Measurements from ENCODE around the gene MEIG1.
"Not testable (repeated sequence)": the region's sequence is repeated elsewhere in the genome, so short reads cannot be mapped to it uniquely, and the experiment has no call there.

The MEIG1 gene

DNA sequence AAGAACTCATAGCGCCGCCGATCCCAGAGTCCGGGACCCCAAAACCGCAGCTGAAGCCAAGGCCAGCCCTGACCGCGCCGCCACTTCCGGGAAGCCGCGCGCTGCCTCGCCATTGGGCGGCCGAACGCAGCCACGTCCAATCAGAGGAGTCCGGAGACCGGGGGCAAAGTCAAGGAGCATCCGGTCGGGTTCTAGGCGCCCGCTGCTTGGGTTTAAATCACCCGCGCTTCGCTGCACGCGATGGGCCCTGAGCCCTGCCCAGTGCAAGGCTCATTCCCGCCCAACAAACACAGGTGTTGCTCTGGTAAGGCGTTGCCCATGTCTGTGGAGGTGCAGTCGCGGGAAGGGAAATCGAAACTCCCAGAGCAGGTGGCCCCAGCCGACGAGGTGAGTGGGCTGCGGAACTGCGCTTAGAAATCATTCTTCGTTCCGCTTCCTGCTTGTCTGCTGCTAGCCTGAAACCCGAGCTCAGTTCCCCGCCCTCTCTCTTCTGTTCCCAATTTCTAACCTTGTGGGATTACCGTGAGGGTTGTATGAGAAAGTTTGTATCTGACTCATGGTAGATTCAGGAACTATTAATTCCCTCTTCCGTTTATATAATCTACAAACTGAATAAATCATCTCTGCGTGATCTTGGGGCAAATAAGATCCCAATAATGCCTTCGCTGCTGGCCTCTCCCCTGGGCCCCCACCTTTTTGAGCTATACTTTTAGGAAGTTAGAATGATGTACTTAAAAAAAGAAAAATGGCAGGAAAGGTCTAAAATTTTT is 5.0 kb upstream of the MEIG1 start, which contains the start of gene DCLRE1C:
DCLRE1C (minus strand) TSS at position 96 of the 770 bp plus-strand sequence; CDS start at position 10, 86 bp downstream.
- peak; percentile 64 to 81 (median 74) for DNase-seq (ENCODE audit: low read depth in 4 of 4, low spot score in 1 of 4)

DNA sequence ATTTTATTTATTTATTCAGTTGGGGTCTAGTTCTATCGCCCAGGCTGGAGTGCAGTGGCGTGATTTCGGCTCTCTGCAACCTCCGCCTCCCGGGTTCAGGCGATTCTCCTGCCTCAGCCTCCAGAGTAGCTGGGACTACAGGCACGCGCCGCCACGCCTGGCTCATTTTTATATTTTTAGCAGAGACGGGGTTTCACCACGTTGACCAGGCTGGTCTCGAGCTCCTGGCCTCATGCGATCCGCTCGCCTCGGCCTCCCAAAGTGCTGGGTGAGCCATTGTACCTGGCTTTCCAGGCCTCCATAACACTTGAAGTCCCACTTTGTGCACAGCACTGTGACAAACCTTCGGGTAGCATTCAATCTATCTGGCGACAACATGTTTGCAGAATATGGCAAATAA is 4.3 kb upstream of the MEIG1 start:
- DNase-seq (ENCODE audit: low read depth in 4 of 4, low spot score in 1 of 4): no peak

DNA sequence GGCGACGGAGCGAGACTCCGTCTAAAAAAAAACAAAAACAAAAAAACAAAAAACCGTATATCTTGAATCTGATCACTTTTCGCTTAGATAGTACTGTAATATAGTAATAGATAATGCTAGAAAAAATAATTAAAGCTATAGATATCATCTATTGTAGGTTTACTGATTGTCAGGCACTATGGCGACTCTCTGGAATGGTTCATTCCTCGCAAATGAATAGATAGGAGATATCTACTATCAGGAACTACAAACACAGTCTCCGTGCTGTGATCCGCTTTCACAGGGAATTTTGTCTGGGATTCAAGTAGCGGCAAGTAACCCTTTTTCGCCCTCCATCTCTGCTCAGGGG is 342 bp upstream of the MEIG1 start:
- no peak for DNase-seq (ENCODE audit: low read depth in 4 of 4, low spot score in 1 of 4)

DNA sequence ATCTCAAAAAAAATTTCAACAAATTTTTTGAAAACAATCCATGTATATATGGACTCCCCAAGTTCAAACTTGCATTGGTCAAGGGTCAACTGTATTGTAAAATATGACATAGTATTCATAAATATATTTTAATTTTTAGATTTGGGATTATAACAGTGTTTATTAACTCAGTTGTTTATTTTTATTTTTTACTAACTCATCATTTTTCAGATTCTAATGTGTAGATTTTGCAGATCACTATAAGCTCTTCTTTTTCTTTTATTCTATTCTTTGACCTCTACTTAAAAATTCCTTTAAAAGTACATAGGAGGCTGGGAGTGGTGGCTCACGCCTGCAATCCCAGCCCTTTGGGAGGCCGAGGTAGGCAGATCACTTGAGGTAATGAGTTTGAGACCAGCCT is 8.7 kb downstream of the MEIG1 start:
- no peak for DNase-seq (ENCODE audit: low read depth in 4 of 4, low spot score in 1 of 4)

DNA sequence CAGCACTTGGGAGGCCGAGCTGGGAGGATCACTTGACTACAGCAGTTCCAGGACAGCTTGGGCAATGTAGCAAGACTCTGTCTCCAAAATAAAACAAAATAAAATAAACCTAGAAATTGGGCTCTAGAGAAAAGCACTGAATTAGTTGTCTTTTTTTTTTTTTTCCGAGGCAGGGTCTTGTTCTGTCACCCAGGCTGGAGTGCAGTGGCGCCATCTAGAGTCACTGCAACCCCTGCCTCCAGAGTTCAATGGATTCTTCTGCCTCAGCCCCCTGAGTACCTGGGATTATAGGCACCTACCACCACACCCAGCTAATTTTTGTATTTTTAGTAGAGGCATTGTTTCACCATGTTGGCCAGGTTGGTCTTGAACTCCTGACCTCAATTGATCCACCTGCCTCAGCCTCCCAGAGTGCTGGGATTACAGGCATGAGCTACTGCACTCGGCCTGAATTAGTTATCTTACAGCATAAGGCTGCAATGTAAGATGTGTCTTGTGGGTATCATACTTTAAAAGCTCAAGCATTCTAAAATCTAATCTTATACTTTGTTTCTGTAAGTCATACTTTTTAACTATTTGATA is 12.8 kb downstream of the MEIG1 start:
- DNase-seq (ENCODE audit: low read depth in 4 of 4, low spot score in 1 of 4): peak in 2 of 4 experiments; percentile 15 to 27

DNA sequence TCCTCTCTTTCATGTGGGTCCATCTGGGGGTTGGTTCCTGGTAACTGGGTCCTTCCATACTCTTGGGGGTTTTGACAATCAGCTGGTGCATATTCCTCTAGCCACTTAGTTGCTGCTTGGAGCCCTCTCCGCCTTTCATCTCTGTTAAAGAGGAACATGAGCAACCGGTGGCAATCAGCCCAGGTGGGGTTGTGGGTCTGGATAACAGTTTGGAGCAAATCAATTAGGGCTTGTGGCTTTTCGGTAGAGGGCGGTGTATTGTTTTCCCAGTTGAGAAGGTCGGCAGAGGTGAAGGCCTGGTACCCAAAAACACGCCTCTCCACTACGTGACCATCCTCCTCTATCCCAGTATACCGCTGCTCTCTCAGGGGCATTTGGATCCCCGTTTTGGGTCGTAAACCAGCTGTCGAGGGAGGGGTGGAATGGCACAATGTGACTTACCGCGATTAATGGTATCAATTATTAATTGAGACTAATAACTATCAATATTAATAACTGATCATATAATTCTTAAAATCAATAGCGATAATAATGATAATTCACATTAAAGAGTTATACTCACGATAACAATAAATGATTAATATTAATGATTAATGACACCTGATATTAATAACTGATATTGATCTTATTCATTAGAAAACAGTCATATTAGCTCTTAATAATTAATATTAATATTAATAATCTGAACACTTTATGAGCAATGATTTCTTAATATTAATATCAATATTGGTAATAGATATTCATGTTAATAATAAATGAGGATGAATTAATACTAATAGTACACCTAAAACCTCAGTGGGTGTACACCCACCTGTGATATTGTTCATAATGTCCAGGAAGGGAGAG is 15.2 kb downstream of the MEIG1 start:
- not testable (repeated sequence) for DNase-seq (ENCODE audit: low read depth in 4 of 4, low spot score in 1 of 4)

DNA sequence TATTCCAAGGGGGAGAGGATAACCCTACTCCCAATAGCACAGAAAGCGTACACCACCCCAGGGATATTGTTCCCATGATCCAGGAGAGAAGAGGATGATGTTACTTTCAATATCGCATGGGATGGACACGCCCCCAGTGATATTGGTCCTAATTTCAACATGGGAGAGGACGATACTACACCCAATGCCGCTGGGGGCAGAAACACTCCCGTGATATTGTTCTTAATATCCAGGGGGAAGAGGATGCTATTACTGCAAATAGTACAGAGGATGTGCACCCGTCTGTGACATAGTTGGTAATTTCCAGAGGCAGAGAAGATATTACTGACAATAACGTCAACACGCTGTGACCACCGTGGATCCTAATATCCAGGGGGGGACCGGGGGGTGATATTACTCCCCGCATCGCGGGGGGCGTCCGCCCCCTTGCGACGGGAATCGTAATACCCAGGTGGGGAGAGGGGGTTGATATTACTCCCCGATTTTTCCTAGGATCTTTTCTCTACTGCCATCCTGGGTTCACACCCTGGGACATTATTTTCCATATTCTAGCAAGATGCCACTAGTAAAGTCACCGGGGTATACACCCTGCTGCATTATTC is 16.6 kb downstream of the MEIG1 start:
- no peak for DNase-seq (ENCODE audit: low read depth in 4 of 4, low spot score in 1 of 4)

DNA sequence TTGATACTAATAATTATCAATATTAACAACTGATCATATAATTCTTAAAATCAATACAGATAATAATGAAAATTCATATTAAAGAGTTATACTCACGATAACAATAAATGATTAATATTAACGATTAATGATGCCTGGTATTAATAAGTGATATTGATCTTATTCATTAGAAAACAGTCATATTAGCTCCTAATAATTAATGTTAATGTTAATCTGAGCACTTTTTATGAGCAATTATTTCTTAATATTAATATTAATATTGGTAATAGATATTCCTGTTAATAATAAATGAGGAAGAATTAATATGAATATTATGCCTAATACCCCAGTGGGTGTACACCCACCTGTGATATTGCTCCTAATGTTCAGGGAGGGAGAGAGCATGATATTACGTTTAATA is 23.6 kb downstream of the MEIG1 start:
- DNase-seq (ENCODE audit: low read depth in 4 of 4, low spot score in 1 of 4): no peak

DNA sequence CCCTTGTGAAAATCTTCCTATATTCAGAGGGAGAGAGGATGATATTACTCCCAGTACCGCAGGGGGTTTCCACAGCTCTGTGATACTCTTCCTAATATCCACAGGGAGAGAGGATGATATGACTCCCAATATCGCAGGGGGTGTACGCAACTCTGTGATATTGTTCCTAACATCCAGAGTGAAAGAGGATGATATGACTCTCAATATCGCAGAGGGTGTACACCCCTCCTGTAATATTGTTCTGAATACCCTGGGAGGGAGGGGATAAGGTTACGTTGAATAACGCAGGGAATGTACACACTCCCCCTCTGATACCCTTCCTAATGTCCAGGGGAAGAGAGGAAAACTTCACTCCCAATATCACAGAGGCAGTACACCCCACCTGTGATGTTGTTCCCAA is 30.4 kb downstream of the MEIG1 start:
- not testable (repeated sequence) for DNase-seq (ENCODE audit: low read depth in 4 of 4, low spot score in 1 of 4)

DNA sequence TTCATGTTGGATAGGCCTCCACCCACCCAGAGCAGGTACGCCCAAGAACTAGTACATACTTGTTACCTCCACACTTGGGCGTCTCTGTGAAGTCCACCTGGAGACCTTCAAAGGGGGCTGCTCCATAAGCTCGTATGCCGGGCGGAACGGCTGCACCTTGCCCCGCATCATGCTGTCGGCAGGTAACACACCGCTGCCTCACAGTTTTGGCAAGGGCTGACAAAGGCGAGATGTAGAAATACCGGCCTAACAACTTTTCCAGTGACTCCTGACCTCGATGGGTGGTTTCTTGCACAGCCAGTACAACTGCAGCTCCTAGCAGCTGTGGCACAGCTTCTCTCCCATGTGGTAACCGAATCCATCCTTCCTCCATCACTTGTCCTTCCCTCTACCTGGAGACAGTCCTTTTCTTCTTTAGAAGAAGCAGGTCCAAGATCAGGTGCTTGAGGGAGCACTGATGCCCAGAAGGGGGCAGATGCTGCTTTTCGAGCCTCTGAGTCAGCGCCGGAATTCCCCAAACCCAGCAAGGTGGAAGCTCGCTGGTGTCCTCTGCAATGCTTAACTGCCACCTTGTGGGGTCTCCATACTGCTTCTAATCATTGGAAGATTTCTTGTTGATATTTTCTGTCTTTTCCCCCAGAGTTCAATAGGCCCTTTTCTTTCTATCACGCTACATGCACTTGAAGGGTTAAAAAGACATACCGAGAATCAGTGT is 32.0 kb downstream of the MEIG1 start:
- peak; percentile 20 to 53 (median 36) for DNase-seq (ENCODE audit: low read depth in 4 of 4, low spot score in 1 of 4)

DNA sequence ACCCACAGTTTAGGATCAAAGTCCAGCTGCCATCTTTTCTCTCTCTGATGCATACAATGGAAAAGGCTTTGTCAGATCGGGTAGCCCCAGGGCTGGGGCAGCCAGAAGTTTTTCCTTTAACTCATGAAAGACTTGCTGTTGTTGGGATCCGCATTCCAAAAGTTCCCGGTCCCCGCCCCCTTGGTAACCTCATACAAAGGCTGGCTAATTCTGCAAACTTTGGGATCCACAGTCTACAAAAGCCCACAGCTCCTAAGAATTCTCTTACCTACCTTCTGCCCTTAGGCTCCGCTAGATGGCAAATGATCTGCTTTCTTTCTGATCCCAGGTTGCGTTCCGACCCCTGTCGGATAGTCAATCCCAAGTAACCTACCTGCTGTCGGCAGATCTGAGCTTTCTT is 33.1 kb downstream of the MEIG1 start:
- DNase-seq (ENCODE audit: low read depth in 4 of 4, low spot score in 1 of 4): not testable (repeated sequence)

DNA sequence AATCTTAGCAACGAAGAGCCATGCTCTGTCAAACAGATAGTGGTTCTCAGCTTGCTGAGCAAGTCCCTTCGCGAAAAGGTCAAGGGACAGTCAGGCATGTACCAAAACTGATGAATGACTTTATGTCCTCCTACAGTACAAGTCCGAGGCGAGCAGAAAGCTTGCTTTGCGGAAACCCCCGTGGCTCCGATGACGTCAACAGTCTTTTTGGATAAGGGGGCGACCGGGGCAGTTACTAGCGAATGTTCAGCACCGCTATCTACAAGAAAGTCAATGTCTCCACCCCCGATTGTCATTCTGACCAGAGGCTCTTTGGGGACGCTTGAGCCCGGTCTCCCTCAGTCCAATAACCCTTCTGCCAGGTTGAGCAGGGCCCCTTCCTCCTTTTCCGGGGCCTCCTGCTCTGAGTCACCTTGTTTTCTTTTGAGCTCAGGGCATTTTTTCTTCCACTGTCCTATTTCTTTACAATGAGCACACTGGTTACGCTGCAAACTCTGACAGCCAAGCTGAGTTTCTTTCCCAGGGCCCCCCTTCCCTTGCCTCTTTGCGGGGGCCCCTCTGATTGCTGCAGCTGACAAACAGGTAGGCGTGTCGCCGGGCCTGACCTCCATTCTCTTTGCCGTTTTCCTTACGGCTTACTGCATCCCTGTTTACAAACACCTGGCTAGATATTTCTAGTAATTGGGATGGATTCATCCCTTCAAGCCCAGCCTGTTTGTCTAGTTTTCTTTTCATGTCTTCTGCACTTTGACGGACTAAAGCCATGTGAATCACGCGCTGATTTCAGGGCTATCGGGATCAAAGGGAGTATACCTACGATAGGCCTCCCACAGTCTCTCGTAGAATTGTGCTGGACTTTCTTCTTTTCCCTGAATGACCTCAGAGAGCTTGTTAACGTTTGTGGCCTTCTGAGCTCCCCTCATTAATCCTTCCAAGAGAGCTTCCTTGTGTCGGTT is 34.6 kb downstream of the MEIG1 start:
- not testable (repeated sequence) for DNase-seq (ENCODE audit: low read depth in 4 of 4, low spot score in 1 of 4)

DNA sequence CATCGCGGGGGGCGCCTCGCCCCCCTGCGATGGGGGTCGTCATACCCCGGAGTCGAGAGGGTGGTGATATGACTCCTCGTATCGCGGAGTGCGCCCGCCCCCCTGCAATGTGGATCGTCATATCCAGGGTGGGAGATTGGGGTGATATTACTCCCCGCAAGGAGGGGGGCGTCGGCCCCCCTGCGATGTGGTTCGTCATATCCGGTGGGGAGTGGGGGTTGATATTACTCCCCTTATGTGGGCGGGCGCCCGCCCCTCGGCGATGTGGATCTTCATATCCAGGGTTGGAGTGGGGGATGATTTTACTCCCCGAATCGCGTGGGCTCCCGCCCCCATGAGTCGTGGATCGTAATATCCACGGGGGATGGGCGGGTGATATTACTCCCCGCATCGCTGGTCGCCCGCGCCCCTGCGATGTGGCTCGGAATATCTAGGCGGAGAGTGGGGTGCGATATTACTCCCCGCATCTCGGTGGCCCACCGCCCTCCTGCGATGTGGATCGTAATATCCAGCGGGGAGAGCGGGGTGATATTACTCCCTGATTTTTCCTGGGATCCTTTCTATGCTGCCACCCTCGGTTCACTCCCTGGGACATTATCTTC is 36.9 kb downstream of the MEIG1 start:
- no peak for DNase-seq (ENCODE audit: low read depth in 4 of 4, low spot score in 1 of 4)

DNA sequence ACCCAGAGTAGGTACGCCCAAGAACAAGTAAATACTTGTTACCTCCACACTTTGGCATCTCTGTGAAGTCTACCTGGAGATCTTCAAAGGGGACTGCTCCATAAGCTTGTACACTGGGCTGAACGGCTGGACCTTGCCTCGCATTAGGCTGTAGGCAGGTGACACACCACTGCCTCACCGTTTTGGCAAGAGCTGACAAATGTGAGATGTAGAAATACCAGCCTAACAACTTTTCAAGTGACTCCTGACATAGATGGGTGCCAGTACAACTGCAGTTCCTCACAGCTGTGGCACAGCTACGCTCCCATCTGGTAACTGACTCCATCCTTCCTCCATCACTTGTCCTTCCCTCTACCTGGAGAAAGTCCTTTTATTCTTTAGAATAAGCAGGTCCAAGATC is 54.3 kb downstream of the MEIG1 start:
- not testable (repeated sequence) for DNase-seq (ENCODE audit: low read depth in 4 of 4, low spot score in 1 of 4)

DNA sequence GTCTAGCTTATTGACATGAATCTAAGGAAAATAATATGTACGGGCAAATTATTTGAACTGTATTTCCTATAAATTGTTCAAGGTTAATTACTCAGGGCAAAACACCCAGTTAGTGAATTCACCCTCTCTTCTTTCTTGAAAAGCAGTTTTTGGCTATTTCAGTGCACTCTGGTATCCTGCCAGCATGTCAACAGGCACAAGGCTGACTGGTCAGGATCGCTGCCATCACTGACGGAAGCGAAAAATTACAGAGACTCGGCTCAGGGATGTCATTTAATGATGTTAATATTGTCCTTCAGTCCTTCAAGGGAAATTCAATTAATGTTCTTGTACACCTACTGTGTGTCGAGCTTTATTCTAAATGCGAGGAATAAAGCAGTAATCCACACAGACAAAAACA is 56.3 kb downstream of the MEIG1 start:
- DNase-seq (ENCODE audit: low read depth in 4 of 4, low spot score in 1 of 4): no peak

DNA sequence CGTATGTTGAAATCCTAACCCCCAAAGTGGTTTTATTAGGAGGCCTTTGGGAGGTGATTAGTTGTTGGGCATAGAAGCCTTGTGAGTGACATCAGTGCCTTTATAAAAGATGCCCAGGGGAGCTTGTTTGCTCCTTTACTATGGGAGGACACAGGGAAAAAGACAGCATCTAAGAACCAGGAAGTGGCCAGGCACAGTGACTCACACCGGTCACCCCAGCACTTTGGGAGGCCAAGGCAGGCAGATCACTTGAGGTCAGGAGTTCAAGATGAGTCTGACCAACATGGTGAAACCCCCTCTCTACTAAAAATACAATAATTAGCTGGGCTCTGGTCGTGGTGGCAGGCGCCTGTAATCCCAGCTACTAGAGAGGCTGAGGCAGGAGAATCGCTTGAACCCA is 61.8 kb downstream of the MEIG1 start:
- DNase-seq (ENCODE audit: low read depth in 4 of 4, low spot score in 1 of 4): not testable (repeated sequence)

Measured in stimulated activated CD4-positive, alpha-beta T cell treated with anti-CD3 and anti-CD28 coated beads, Interleukin-1b, Interleukin-23, amount 100 ng/mL, for 24 hours (primary cell).